ENCODE results near the gene PRDM16. TPM values are rescaled to one million over a fixed set of nuclear protein-coding genes. Genes with fewer than 3 reads are reported as not detected.

Gene PRDM16
- total and polyA plus RNA-seq, 2 of the 13 experiments (the other 11 are each of a cell fraction or from before 2014, with no cell fraction given) = 0.15 to 0.81 TPM

- POLR2A ChIA-PET = no interaction called here
- no peak overlapping the region for H2AFZ ChIP-seq (ENCODE audit: low read length)
- H3K4me1 ChIP-seq (ENCODE audit: insufficient read depth, low read length) = no peaks in the 10 kb centered on the region
- no peak overlapping the region for H3K9ac ChIP-seq (ENCODE audit: insufficient read depth, low read depth, low read length)
- DNase-seq (ENCODE audit: low spot score) (no peak), FAIRE-seq (no peak), ATAC-seq (no peak)
- TF ChIP-seq, protein P1, sequence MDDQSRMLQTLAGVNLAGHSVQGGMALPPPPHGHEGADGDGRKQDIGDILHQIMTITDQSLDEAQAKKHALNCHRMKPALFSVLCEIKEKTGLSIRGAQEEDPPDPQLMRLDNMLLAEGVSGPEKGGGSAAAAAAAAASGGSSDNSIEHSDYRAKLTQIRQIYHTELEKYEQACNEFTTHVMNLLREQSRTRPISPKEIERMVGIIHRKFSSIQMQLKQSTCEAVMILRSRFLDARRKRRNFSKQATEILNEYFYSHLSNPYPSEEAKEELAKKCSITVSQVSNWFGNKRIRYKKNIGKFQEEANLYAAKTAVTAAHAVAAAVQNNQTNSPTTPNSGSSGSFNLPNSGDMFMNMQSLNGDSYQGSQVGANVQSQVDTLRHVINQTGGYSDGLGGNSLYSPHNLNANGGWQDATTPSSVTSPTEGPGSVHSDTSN (CRISPR knock-in tag; IDR thresholded peaks at IDR 0.05; ENCODE audit: borderline replicate concordance) = no peak
- TF ChIP-seq, protein P2, sequence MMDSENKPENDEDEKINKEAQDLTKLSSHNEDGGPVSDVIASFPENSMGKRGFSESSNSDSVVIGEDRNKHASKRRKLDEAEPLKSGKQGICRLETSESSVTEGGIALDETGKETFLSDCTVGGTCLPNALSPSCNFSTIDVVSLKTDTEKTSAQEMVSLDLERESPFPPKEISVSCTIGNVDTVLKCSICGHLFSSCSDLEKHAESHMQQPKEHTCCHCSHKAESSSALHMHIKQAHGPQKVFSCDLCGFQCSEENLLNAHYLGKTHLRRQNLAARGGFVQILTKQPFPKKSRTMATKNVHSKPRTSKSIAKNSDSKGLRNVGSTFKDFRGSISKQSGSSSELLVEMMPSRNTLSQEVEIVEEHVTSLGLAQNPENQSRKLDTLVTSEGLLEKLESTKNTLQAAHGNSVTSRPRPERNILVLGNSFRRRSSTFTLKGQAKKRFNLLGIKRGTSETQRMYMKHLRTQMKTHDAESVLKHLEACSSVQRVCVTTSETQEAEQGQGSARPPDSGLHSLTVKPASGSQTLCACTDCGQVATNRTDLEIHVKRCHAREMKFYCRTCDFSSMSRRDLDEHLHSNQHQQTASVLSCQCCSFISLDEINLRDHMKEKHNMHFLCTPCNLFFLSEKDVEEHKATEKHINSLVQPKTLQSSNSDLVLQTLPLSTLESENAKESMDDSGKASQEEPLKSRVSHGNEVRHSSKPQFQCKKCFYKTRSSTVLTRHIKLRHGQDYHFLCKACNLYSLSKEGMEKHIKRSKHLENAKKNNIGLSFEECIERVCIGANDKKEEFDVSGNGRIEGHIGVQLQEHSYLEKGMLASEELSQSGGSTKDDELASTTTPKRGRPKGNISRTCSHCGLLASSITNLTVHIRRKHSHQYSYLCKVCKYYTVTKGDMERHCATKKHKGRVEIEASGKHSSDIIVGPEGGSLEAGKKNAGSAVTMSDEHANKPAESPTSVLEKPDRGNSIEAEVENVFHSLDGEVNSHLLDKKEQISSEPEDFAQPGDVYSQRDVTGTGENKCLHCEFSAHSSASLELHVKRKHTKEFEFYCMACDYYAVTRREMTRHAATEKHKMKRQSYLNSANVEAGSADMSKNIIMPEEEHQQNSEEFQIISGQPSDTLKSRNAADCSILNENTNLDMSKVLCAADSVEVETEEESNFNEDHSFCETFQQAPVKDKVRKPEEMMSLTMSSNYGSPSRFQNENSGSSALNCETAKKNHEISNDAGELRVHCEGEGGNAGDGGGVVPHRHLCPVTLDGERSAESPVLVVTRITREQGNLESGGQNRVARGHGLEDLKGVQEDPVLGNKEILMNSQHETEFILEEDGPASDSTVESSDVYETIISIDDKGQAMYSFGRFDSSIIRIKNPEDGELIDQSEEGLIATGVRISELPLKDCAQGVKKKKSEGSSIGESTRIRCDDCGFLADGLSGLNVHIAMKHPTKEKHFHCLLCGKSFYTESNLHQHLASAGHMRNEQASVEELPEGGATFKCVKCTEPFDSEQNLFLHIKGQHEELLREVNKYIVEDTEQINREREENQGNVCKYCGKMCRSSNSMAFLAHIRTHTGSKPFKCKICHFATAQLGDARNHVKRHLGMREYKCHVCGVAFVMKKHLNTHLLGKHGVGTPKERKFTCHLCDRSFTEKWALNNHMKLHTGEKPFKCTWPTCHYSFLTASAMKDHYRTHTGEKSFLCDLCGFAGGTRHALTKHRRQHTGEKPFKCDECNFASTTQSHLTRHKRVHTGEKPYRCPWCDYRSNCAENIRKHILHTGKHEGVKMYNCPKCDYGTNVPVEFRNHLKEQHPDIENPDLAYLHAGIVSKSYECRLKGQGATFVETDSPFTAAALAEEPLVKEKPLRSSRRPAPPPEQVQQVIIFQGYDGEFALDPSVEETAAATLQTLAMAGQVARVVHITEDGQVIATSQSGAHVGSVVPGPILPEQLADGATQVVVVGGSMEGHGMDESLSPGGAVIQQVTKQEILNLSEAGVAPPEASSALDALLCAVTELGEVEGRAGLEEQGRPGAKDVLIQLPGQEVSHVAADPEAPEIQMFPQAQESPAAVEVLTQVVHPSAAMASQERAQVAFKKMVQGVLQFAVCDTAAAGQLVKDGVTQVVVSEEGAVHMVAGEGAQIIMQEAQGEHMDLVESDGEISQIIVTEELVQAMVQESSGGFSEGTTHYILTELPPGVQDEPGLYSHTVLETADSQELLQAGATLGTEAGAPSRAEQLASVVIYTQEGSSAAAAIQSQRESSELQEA (CRISPR knock-in tag; IDR thresholded peaks at IDR 0.05; ENCODE audit: not compliant biosample characterization) = no peak
- no peak for TF ChIP-seq HNRNPK (IDR thresholded peaks at IDR 0.05; ENCODE audit: low read depth, low read length, poor library complexity, severe bottlenecking)
- no peaks in the 10 kb centered on the region for H3K79me2 ChIP-seq (ENCODE audit: insufficient read depth, low read length)
- BruUV-seq (replicated peaks) = no TSS peak
- no peaks in the 10 kb centered on the region for H3K36me3 ChIP-seq (replicated peaks in 1 of 2; ENCODE audit: control insufficient read depth in 1 of 2, insufficient read depth in 2 of 2, low read length in 2 of 2)
- intact Hi-C loops (cut with micrococcal nuclease; ENCODE audit: unreplicated experiment) (no loop called here), in situ Hi-C loops (cut with HindIII; ENCODE audit: extremely low pct_ligation_motif_present, low pct_unique_long_range_greater_than_20kb) (no loop called here)
- H3K27me3 ChIP-seq (ENCODE audit: control insufficient read depth in 1 of 2, insufficient read depth in 2 of 2, low read length in 2 of 2) = peaks cover 0 to 2% of the 10 kb centered on the region in 2 experiments; a peak in 1 of 5 replicates
- WGBS (ENCODE audit: low lambda C conversion rate) = no CpG with 5 or more reads among the region's 8 CpGs
- CTCF ChIA-PET (ENCODE audit: low intra/inter-chr PET ratio, low total read pairs) = no interaction called here
- 0 out of 2 replicates have a peak, but pooled peaks cover 3% of the 10 kb centered on the region for H4K20me1 ChIP-seq (ENCODE audit: insufficient read depth, low read length)
- H3K4me2 ChIP-seq (ENCODE audit: low read depth, low read length) = no peak overlapping the region
- H3K4me3 ChIP-seq (replicated peaks in 1 of 3; ENCODE audit: insufficient read depth in 1 of 3, low read depth in 2 of 3, low read length in 3 of 3) = no peak overlapping the region
- H3K27ac ChIP-seq (ENCODE audit: extremely low read length, insufficient read depth, low read length) = no peak overlapping the region
- H3K9me3 ChIP-seq (ENCODE audit: low read length) = no peaks in the 10 kb centered on the region
These were observed 91.0 kb downstream of the PRDM16 start for GRCh38 chr1:3159996-3160395.
